Right lung (tissue), 5 donors: Measurements from ENCODE around the gene ICA1. TPM values are rescaled to one million over a fixed set of nuclear protein-coding genes. Genes with fewer than 3 reads are reported as not detected.

ENCODE experiments used
- DNase-seq, 2 donors: peaks; one replicate each; pipeline ENCODE4 v3.0.0-alpha.2; 2013
- polyA plus RNA-seq, 5 donors: library from polyadenylated mRNA; unstranded; fragments of 120-200 nt; gene quantifications; one replicate each; pipeline versions ENCODE4 v1.2.1 to v1.2.3, GENCODE V29; 2013; ENCODE audit warnings: inconsistent platforms in 1 of 5, low replicate concordance in 1 of 5; ENCODE audit not compliant: insufficient read length in 5 of 5, insufficient read depth in 1 of 5

ICA1 gene
- polyA plus RNA-seq, 5 donors: 34.5 to 48.9 (median 37.5) TPM

DNA sequence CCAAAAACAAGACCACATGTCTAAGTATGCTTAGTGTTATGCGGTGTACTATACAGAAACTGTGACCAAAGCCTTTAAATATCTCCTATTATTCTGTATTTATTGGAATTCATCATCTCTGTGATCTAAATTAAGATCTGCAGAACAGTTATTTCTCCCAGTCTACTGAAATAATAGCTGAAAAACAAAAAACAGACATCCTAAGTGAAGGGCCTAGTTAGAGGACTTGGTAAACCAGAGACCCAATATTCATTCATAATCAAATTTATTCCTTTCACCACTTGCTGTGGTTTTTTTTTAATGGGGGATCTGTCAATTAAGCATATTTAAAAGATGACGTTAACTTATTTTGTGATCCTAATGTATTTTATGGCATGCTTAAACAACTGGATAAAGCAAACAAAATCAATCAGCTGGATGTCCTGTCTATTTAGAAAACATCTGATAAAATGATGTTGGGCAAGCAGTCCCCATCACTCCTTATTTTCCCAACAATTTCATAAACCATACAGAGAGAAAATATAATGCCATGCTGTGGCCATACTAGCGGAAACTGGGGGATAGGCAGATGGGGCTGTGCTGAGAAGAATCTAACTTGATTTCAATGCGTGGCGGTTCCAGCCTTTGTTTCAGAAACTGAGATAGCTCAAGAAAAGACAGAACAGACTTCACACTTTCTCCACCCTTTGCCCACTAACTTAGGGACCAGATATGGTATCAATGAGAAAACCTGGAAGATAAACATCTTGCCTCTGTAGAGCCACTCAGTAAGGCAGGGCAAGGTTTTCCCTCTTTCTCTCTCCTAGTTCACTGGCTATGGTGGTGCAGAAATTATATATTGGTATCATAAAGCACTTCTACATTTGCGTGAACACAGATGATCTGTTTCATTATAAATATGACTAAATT, 32.9 kb downstream of the ICA1 start:
- DNase-seq: no peak

DNA sequence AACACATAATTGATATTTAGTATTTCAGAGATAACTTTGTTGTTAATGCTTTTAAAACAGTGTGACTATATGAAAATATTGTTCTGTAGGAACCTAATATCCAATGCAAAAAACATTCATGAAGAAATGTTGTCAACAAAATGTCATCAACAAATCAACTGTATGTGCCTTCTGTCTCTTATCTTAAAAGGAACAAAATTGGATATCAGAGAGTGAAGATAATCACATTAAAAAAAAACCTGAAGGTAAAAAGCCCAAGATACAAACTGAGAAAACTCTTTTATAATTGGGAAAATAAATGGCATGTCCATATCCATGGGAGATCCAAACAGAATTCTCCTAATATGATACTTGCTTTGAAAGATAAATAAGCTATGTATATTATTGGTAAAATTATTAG, 33.9 kb downstream of the ICA1 start:
- DNase-seq: no peak

DNA sequence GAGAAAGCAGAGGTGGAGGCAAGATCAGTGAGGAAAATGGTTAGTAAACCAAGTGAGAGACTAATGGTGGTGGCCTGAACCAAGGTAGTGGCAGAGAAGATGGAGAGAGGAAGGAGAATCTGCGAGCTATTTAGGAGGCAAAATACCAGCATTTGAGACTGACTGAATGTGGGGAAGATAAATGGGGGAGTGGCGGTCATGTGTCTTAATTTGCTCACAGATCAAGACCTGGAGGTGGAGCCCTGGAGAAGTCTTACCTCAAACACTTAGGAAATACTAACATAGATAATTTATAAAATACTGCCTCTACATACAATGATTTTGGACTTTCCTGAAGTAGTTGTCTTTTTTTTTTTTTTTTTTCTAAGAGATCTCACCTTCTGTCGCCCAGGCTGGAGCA, 34.7 kb downstream of the ICA1 start:
- DNase-seq: no peak

DNA sequence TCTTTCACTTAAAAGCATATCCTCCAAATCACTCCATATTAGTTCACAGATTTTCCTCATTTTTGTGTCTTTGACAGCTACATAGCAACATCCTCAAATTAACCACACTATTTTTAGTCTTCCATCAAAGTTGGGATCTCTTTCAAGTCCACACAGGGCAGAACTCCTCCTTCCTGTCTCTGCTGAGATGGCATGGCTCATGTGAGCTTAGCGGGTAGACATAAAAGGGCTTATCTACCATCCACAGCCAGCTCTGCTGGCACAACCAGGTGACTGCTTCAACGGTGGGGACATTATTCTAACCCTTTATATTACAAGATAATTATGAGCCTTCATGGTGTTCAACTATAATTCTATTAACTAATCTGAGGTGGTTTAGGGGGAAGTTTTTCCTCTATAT, 35.5 kb downstream of the ICA1 start:
- no peak for DNase-seq

DNA sequence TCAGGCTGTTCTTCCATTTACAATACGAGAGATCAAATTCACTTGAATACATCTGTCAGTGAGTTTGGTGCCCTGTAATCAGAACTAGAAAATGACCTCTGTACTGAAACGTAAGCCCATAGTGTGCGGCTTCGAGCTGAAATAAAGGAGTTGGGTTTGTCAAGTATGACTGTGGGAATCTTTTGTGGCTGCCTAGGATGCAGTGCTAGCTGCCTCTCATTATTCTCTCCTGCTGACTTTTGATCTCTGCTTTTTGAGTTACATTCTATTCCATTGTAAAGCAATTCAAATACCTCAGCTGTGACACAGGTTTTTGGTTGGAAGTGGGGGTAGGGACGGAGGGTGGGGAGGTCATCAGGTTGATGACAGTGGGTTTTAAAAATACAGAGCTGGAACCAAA, 40.4 kb downstream of the ICA1 start:
- DNase-seq: no peak

DNA sequence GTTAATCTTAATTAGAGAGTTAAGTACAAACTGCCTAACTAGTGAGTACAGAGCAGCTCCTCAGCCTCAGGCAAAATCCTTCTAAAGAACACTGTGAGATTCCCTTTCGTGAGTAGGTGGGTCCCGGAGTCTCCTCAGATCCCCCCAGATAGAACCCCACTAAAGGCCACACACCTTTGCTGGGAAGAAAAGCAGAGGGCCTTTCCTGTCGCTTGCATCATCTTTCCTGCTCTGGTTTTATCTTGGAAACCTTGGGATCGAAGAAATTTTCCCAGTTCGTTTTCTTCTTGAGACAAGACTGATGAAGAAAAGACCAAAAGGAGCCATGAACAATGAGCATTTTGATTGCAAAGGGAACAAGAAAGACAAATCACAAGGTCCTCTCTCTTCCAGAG, 40.9 kb downstream of the ICA1 start:
- DNase-seq: no peak

DNA sequence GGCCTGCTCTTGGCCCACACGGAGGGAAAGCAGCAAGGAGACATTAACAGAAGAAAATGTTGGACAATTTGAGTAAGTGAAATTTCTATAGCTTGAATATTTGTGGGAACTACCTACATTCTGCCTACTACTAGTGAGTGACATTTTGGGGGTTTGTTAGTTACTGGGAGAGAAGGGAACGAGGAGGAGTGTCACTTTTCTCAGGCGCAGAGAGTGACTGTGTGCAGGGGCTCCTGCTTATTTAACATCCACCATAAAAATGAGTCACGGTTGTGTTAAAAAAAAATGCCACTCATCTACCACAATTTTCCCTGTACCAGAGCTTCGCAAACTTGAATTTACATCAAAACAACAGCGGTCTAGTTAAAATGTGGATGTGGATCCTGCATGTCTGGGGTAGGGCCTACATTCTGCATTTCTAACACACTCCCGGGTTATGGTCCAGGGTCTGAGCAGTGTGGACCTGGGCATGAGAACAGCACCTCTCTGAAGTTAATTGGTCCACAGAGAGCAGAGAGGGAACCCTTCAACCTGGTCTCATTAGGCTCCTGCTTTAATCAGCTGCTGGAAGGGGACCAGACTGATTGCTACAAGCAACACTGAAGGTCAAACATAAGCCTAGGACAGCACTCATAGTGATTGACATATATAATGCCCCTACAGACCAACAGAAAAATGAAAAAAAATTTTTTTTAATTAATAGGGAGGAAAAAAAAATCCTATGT, 41.4 kb downstream of the ICA1 start:
- DNase-seq: no peak

DNA sequence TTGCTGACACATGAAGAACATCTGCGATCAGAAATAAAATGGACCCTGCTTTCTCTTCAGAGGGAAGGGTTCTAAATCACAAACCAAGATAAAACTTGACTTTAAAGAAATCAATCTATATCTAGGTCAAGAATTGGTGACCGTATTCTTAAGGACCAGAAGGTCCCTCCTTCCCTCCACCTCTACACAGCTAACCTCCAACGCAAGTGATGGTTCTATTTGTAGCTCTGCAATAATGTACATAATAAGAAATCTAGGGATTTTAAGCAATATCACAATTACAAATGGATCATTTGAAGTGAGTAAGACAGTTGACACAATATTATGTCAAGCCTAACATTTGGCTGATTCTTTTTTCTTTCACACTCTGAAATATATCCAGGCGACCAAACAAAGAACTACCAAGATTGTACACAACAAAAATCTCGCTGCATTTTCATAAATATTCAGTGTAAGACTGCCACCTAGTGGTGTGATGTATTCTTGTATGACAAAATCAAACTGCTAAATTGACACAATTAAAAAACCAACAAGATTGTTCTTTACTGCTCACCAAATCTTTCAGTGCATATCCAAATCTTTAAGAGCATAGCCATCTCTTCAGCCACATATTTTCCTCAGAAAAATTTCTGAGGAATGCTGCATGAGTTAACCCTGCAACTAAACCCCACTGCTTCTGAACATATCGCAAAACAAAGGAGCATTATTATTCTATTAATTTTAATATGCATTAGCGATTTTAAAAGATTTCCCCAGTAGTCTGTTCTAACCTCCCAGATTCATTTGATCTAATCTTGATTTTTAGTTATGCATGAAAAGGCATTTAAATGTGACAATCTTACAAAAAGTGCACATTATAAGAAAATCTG, 44.5 kb downstream of the ICA1 start:
- DNase-seq: peak; percentile 45 to 66

DNA sequence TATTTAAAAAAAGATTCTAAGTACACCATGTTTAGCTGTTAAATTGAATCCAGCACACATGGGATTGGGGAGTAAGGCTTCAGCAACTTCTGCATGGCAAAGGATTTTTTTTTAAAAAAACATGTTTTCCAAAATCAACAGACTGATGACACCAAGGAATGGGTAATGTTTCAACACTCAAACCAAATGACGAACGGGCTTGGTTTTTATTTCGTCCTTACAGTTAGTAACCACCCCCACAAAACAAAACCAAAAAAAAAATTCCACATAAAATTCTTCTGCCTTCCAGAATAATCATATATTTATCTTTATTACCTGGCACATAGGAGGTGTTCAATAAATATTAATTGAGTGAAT, 45.7 kb downstream of the ICA1 start:
- no peak for DNase-seq

DNA sequence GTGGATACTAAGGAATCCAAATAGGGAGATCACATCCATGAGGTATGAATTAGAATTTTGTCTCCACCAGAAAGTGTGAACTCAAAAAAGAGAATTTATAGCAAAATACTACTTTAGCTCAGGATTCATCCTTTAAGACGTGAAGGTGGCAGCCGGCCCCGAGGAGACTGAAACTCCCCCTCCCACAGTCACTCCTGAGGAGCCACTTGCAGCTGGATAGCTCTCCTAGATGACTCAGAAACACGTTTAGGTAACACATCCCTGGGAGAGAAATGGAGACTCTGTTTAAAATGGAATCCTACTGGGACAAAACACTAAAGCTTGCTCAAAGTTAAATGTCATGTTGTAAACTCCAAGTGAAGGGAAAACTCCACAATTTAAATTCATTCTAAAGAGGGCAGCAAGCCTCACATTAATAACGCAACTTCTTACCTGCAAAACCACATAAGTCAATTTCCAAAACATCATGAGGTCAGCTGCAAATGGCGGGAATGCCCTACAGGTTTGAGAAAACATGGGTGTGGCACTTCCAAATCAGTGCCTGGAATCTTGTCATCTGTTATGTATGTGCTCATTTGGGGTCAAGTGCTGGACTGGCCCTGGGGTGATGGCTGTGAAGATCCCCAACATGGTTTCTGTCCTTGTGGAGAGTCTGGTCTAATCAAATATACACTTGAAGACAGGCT, 46.2 kb downstream of the ICA1 start:
- no peak for DNase-seq

DNA sequence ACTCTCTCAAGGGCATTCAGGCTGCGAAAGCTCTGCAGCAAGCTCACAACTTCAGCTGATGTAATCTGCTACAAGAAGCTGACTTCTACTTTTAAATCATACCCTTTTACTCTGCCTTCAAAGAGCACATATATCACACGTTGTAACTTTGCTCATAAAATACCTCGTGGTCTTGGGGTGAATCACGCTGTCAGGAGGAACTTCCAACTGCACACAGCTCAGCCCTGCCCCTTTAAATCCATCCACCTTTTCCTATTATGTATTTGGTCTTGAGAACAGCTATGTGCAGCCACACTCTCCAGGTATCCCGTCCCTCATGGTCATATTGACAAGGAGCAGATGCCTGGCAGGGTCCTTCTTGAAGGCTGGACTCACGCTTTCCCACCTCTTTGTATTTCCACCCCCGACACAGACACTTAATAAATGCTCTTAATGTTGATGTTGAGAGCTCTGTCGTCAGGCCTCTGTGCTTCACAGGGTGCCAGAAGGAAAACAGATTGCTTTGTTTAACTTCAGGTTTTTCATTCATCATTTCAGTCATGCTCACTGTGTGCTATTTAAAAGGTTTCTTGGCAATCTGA, 47.6 kb downstream of the ICA1 start:
- DNase-seq: no peak

DNA sequence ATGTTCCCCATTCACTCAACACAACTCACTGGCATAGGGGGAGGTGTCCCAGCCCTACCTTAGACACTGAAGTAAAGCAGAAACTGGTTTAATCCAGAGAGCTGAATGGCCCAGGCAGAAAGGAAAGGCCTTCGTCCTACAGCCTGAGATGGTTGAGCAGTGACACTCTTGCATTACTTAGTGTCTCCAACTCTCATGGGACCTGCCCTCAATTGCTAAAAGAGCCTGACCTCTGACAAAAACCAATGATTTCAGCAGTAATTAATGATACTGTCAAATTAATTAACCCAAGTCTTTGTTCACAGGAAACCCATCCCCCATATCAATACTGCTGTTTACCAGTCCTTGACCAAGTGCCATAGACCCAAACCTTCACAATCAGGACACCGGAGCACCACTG, 48.6 kb downstream of the ICA1 start:
- no peak for DNase-seq

DNA sequence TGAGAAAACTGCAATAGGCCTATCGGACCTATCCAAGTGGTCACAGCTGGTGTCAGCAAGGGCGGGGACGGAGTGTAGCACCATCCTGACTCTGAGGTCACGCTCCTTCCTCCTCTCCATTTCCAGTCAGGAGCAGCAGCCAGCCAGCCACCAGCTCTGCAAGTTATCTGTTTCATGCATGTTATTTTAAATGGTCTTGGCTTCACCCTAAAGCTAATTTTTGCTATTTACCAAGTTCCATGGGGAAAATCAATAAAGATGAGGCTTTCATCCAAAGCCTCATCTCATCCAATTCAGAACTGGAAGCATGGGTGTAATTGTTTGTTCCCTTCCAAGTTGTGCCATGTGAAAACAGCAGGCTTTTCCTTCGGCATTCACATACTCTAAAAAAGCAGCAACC, 49.3 kb downstream of the ICA1 start:
- no peak for DNase-seq

DNA sequence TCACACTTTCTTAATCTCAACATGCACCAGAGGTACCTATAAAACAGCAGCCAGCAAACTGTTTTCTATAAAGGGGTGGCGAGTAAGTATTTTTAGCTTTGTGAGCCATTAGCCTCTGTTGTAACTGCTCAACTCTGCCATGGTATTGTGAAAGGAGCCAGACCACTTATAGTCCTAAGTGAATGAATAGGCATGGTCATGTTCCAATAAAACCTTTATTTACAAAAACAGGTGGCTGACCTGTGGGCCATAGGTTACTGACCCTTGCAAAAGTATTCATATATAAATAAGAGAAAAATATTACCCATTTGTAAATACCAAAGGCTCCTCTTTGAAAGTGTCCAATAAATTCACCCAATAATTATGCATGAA, 50.3 kb downstream of the ICA1 start:
- no peak for DNase-seq

DNA sequence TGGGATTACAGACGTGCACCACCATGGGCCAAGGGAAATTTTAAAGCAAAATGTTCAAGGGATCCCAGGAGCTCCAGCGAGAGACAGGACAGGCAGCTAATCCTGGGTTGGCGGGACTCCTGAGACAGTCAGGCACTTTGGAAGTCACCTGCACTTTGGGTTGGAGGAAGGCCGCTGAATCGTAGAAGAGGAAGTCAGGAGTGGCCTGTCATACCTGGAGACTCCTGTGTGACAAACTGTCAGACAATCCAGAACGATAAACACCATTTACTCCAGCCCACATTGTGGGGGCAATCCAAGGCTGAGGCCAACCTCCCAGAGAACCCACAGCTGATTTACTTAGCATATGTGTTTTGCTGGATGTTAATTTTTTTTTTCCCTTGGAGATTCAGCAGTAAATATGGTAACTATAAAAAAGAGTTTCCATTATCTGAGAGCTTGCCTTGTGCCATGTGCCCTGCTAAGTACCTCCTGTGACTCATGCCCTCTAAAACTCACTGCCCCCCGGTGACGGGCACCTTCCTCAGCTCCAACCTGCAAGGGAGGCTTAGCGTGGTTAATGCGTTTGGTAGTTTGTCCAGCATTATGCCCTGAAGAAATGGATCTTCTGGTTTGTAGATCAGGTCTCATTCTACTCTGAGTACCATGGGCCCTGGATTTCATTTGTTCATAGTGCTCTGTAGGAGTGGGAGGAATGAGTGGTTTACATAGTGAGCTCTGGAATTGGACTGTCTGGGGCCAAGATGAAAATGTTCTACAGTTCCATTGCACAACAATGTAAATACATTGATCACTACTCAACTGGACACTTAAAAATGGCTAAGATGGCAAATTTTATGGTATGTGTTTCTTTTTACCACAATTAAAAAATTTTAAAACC, 50.9 kb downstream of the ICA1 start:
- DNase-seq: no peak

DNA sequence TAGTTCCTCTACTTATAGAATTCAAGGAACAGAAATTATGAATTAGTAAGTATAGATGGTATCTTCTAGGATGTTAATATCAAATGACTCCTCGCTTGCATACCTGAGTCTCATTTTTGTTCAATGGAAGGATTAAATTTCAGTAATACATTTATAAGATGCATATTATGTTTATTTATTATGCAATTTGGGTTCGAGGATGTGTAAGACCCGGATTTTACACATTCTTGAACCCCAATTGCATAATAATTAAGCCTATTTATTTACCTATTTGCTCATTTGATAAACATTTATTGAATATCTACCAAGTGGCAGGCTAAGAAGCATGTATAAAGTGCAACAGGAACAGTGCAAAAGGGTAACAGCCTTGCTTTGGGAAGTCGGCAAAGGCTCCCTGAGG, 52.6 kb downstream of the ICA1 start:
- no peak for DNase-seq

DNA sequence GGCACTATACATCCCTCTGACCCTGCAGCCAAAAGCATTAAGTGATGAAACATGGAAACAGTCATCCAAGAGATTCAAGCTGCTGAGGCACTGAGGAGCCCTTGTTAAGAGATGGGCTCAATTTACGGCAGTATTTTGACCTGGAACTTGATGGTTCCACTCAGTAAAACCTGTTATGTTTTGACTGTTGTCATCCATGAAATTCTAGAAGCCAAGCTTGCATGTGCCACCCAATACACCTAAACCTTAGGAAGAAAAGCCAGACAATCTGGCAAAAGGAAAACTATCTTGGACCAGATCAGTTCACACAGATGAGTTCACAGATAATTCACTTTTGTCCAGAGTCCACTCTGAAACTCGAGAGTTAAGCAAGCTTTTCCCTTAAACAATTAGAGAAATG, 53.2 kb downstream of the ICA1 start:
- no peak for DNase-seq

DNA sequence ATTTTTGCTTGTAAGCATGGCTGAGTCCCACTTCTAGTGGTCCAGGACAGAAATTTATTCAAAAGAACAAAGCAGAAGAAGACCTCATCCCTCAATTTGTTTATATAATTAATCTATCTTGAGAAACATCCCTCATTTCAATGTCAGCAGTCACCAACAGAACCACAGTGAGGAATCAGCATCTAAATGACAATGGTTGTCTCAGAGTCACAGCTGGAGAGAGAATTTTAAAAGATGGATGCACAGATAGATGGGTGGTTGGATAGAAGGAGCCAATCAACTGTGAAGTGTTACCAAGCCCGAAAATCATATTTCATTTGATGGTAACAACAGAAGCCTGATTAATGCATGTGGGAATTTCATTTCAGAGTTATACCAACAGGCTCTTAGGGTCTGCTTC, 55.0 kb downstream of the ICA1 start:
- DNase-seq: no peak

DNA sequence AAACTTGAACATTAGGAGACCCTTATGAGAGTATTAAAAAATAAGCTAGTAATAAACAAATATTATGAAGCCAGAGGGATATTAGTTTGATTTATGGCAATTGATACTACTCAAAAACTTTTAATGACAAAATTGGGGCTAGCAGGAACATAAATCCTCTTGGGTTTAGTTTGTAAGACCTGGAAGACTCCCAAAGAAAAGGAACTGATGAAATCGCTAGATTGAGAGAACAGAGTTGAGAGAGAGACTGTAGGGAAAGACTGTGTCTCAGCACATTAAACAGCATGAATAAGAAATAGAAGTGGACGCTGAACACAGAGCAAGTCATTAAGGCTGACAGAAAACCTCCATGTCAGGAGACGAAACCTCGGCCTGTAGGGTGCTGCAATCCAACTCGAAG, 56.4 kb downstream of the ICA1 start:
- DNase-seq: no peak

DNA sequence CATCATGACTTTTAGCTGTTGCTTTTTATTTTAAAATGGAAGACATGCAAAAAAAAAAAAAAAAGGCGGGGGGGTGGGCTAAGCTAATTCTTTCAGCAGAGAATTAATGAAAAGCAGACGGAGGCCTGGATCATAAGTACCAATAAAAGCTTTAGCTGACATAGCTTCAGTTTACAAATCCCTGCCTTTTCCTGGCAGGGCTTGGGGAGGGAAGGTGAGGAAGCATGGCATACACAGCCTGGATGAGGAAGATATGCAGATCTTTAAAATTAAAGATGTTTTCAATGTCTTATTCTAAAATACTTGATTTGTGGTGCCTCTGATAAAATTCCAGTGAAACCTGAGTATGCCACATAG, 57.0 kb downstream of the ICA1 start:
- no peak for DNase-seq
